Fibroblast of the aortic adventitia (primary cell): ENCODE measurements around the gene RASL10B. TPM values are rescaled to one million over a fixed set of nuclear protein-coding genes. Genes with fewer than 3 reads are reported as not detected.
A peak's percentile ranks its signal among the peaks of the same experiment; 100 is the strongest.

Source experiments
- DNase-seq: peaks from one replicate; pipeline ENCODE4 v3.0.0-alpha.2; 2010; ENCODE audit warnings: low read depth
- H3K4me3 ChIP-seq: 2 replicates; pipeline ENCODE4 v1.5.1; 2011; ENCODE audit warnings: low read depth, mild to moderate bottlenecking, control low read depth, low read length, moderate library complexity
- CTCF ChIP-seq: IDR thresholded peaks from 2 replicates; pipeline ENCODE4 v1.5.1; 2011; ENCODE audit warnings: mild to moderate bottlenecking, low read length, control low read depth, inconsistent platforms; ENCODE audit not compliant: insufficient read depth
- total RNA-seq: library from RNA; depleted of rRNA; stranded (reverse); fragments of >200 nt; gene quantifications from 2 replicates; pipeline ENCODE4 v1.2.3, GENCODE V29; 2012; ENCODE audit warnings: low replicate concordance

Gene RASL10B
- total RNA-seq, 1 donor, result 1.5 TPM

GRCh38 chr17:35763767-35764122 lies 32.3 kb downstream of the RASL10B start:
- TF ChIP-seq CTCF, result no peak
- DNase-seq, result no peak
- H3K4me3 ChIP-seq, result peak overlapping the region; percentile 39

- H3K4me3 ChIP-seq, result peak overlapping the region; percentile 50
- DNase-seq, result peak; percentile 72
- TF ChIP-seq CTCF, result peak; percentile 85
Measured at GRCh38 chr17:35764123-35764991, 32.9 kb downstream of the RASL10B start.

GRCh38 chr17:35765086-35765710 lies 33.8 kb downstream of the RASL10B start:
- DNase-seq, result no peak
- no peak for TF ChIP-seq CTCF
- no peak overlapping the region for H3K4me3 ChIP-seq

GRCh38 chr17:35765756-35766488 lies 34.5 kb downstream of the RASL10B start:
- H3K4me3 ChIP-seq, result no peak overlapping the region
- DNase-seq, result no peak
- TF ChIP-seq CTCF, result no peak

- H3K4me3 ChIP-seq, result no peak overlapping the region
- no peak for DNase-seq
- no peak for TF ChIP-seq CTCF
Measured at GRCh38 chr17:35766489-35766877, 35.0 kb downstream of the RASL10B start.

- peak; percentile 67 for DNase-seq
- peak; percentile 71 for TF ChIP-seq CTCF
- H3K4me3 ChIP-seq, result no peak overlapping the region
Measured at GRCh38 chr17:35766903-35767510, 35.6 kb downstream of the RASL10B start.
